ENCODE results near the gene ZDHHC1.

ZDHHC1 gene

DNA sequence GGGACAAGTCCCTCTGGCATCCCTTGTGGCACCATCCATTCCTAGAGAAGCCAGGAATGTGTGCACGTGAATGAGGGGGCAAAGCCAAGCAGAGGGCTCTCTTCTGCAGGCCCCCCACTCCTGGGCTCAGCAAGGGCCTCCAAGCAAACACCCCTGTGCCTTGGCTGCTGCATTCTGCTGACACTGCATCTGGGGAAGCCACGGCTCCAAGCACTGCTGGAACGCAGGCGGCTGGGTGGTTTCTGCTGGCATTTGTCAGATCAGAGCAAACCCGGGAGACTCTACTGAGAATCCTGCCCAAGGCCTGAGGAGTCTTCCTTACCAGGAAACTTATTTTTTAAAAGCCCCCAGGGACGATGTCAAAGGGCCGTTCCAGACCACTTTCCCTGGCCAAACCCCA is 41.3 kb upstream of the ZDHHC1 start:
- H3K4me3 ChIP-seq (ENCODE audit: low read depth in 1 of 2, low read length in 2 of 2) = no peak overlapping the region
- peak overlapping the region; percentile 14 for H3K9ac ChIP-seq (ENCODE audit: low read length)
- no peaks in the 10 kb centered on the region for H3K9me3 ChIP-seq (ENCODE audit: low read length)
- H3K27me3 ChIP-seq (ENCODE audit: control insufficient read depth in 1 of 2, insufficient read depth in 2 of 2, low read length in 2 of 2) = no peaks in the 10 kb centered on the region
- peaks cover 9% of the 10 kb centered on the region for H3K36me3 ChIP-seq (ENCODE audit: insufficient read depth, low read length)
- peaks cover 73% of the 10 kb centered on the region for H3K4me1 ChIP-seq (ENCODE audit: insufficient read depth, low read length)
- H3K27ac ChIP-seq (ENCODE audit: low read depth, low read length) = peak overlapping the region; percentile 45

GRCh38 chr16:67456391-67457081 is 40.3 kb upstream of the ZDHHC1 start:
- Histone ChIP-seq H3K36me3 (ENCODE audit: insufficient read depth, low read length) (peaks cover 12% of the 10 kb centered on the region), H3K9ac (ENCODE audit: low read length) (no peak overlapping the region), H3K27ac (ENCODE audit: low read depth, low read length) (peak overlapping the region; percentile 45), H3K9me3 (ENCODE audit: low read length) (no peaks in the 10 kb centered on the region), H3K27me3 (ENCODE audit: control insufficient read depth in 1 of 2, insufficient read depth in 2 of 2, low read length in 2 of 2) (no peaks in the 10 kb centered on the region), H3K4me1 (ENCODE audit: insufficient read depth, low read length) (peaks cover 67% of the 10 kb centered on the region), H3K4me3 (ENCODE audit: low read depth in 1 of 2, low read length in 2 of 2) (no peak overlapping the region)

DNA sequence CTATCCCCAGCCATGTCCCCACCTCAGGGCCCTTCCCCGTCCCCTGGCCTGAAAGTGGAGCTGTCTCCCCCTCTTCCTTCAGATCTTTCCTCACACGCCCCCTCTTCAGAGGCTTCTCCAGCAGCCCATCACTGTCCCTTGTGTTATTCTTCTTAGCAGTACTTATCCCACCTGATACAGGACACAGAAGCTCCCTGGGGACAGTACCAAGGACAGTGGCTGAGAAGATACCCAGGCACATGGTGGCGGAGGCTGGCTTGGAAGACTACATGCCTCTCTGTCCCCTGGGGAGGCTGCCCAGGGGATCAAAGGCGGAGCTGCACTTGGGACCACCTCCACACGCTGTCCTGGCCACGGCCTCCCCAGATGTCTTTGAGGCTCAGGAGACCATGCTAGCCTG is 38.6 kb upstream of the ZDHHC1 start:
- peaks cover 18% of the 10 kb centered on the region for H3K36me3 ChIP-seq (ENCODE audit: insufficient read depth, low read length)

DNA sequence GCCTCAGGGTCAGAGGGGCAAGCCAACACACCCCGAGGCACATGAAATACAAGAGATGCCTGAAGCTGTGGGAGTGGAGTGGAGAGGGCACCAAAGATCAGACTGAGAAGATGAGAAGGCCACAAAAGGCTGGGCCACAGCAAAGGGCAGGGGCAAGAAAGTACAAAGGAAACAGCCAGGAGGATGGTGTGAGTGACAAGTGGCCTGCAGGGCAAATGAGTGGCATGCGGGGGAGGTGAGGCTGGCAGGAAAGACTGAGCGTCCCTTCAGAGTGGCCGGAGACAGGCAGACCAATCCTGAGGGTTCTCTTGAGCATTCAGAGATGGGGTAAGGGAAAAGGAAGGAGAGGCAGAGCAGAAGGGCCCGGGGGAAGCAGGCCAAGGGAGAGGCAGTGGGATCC is 37.8 kb upstream of the ZDHHC1 start:
- H3K9me3 ChIP-seq (ENCODE audit: low read length) = no peaks in the 10 kb centered on the region
- no peak overlapping the region for H3K4me3 ChIP-seq (ENCODE audit: low read depth in 1 of 2, low read length in 2 of 2)
- H3K4me1 ChIP-seq (ENCODE audit: insufficient read depth, low read length) = peaks cover 58% of the 10 kb centered on the region
- H3K27me3 ChIP-seq (ENCODE audit: control insufficient read depth in 1 of 2, insufficient read depth in 2 of 2, low read length in 2 of 2) = no peaks in the 10 kb centered on the region
- H3K36me3 ChIP-seq (ENCODE audit: insufficient read depth, low read length) = peaks cover 23% of the 10 kb centered on the region
- H3K9ac ChIP-seq (ENCODE audit: low read length) = no peak overlapping the region
- no peak overlapping the region for H3K27ac ChIP-seq (ENCODE audit: low read depth, low read length)

More for the DNA sequence above, 38.6 kb upstream of the ZDHHC1 start:
- Histone ChIP-seq H3K4me1 (ENCODE audit: insufficient read depth, low read length) (peaks cover 59% of the 10 kb centered on the region), H3K27me3 (ENCODE audit: control insufficient read depth in 1 of 2, insufficient read depth in 2 of 2, low read length in 2 of 2) (no peaks in the 10 kb centered on the region), H3K4me3 (ENCODE audit: low read depth in 1 of 2, low read length in 2 of 2) (no peak overlapping the region), H3K9ac (ENCODE audit: low read length) (no peak overlapping the region), H3K27ac (ENCODE audit: low read depth, low read length) (no peak overlapping the region), H3K9me3 (ENCODE audit: low read length) (no peaks in the 10 kb centered on the region)

GRCh38 chr16:67451704-67452435 is 35.6 kb upstream of the ZDHHC1 start:
- Histone ChIP-seq H3K9me3 (ENCODE audit: low read length) (no peaks in the 10 kb centered on the region), H3K4me1 (ENCODE audit: insufficient read depth, low read length) (peaks cover 52% of the 10 kb centered on the region), H3K36me3 (ENCODE audit: insufficient read depth, low read length) (peaks cover 30% of the 10 kb centered on the region), H3K9ac (ENCODE audit: low read length) (no peak overlapping the region), H3K4me3 (ENCODE audit: low read depth in 1 of 2, low read length in 2 of 2) (no peak overlapping the region), H3K27me3 (ENCODE audit: control insufficient read depth in 1 of 2, insufficient read depth in 2 of 2, low read length in 2 of 2) (no peaks in the 10 kb centered on the region), H3K27ac (ENCODE audit: low read depth, low read length) (no peak overlapping the region)

DNA sequence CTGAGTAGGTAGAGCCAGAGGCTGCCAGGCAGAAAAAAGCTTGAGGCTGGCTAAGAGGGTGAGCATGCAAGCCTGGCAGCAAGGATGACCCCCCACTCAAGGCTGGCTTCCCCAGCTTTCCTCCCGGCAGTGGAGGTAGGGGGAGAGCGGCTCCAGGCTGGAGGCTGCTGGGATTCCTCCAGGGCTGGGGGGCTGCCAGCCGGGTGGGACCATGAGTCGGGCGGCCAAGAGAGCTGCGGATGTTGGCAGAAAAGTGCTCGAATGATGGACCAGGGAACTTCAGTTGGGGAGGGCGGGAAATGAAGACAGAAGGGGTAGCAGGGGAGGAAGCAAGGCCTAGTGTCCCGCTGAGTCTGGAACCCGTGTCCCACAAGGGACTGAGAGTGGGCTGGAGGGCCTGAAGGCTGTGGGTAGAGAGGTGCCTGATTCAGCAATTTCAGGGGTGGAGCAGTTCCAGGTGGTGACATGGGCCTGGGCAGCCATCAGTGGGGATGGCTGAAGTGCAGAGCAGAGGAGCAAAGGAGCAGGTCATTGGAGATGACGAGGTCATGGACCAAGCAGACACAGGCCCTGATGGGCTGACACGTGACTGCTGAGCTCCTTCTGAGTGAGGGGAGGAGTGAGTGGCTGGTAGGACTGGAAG is 34.9 kb upstream of the ZDHHC1 start:
- H3K4me3 ChIP-seq (ENCODE audit: low read depth in 1 of 2, low read length in 2 of 2) = no peak overlapping the region
- H3K4me1 ChIP-seq (ENCODE audit: insufficient read depth, low read length) = peaks cover 52% of the 10 kb centered on the region
- no peak overlapping the region for H3K9ac ChIP-seq (ENCODE audit: low read length)
- no peaks in the 10 kb centered on the region for H3K27me3 ChIP-seq (ENCODE audit: control insufficient read depth in 1 of 2, insufficient read depth in 2 of 2, low read length in 2 of 2)
- no peak overlapping the region for H3K27ac ChIP-seq (ENCODE audit: low read depth, low read length)
- H3K9me3 ChIP-seq (ENCODE audit: low read length) = no peaks in the 10 kb centered on the region
- H3K36me3 ChIP-seq (ENCODE audit: insufficient read depth, low read length) = peaks cover 30% of the 10 kb centered on the region

DNA sequence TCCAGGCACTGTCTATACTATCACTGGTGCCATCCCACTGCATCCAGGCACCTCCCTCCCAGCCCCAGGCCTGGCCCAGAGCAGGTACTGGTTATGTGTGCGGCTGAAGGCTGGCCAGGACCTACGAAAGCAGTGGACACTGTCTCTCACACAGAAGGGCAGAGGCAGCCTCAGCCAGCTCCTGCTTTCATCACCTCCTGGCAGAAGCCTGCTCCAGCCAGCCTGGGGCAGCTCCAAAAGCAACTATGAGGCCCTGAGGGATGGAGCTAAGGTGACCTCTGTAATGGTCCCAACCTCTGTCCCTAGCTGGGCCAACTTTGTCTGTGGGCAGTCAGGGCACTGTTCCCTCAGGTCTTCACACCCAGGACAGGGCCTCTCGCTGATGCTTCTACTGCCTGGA is 33.5 kb upstream of the ZDHHC1 start:
- H3K4me3 ChIP-seq (ENCODE audit: low read depth in 1 of 2, low read length in 2 of 2) = no peak overlapping the region
- H3K4me1 ChIP-seq (ENCODE audit: insufficient read depth, low read length) = peaks cover 58% of the 10 kb centered on the region
- no peak overlapping the region for H3K9ac ChIP-seq (ENCODE audit: low read length)
- H3K9me3 ChIP-seq (ENCODE audit: low read length) = no peaks in the 10 kb centered on the region
- H3K27me3 ChIP-seq (ENCODE audit: control insufficient read depth in 1 of 2, insufficient read depth in 2 of 2, low read length in 2 of 2) = no peaks in the 10 kb centered on the region
- peaks cover 36% of the 10 kb centered on the region for H3K36me3 ChIP-seq (ENCODE audit: insufficient read depth, low read length)
- no peak overlapping the region for H3K27ac ChIP-seq (ENCODE audit: low read depth, low read length)

GRCh38 chr16:67449336-67449735 is 33.1 kb upstream of the ZDHHC1 start:
- H3K36me3 ChIP-seq (ENCODE audit: insufficient read depth, low read length) = peaks cover 40% of the 10 kb centered on the region

DNA sequence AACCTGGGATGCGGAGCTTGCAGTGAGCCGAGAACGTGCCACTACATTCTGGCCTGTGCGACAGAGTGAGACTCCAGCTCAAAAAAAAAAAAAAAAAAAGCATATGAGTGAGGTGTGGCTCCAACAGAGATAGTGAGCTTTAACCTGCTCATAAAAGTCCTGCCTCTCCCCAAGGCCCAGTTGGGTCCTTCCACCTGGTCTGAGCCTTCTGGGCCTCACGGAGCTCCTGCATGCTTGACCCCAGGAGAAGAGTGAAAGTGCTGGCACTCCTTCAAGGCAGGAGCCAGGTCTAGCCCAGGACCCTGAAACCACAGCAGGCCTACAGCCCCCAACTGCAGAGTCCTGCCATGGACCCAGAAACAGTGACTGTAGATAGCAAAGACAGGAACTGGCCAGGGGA is 32.3 kb upstream of the ZDHHC1 start:
- H3K9me3 ChIP-seq (ENCODE audit: low read length) = no peaks in the 10 kb centered on the region
- no peak overlapping the region for H3K9ac ChIP-seq (ENCODE audit: low read length)
- H3K4me3 ChIP-seq (ENCODE audit: low read depth in 1 of 2, low read length in 2 of 2) = no peak overlapping the region
- peaks cover 43% of the 10 kb centered on the region for H3K36me3 ChIP-seq (ENCODE audit: insufficient read depth, low read length)
- H3K27ac ChIP-seq (ENCODE audit: low read depth, low read length) = no peak overlapping the region
- no peaks in the 10 kb centered on the region for H3K27me3 ChIP-seq (ENCODE audit: control insufficient read depth in 1 of 2, insufficient read depth in 2 of 2, low read length in 2 of 2)
- peaks cover 69% of the 10 kb centered on the region for H3K4me1 ChIP-seq (ENCODE audit: insufficient read depth, low read length)

More at GRCh38 chr16:67449336-67449735, 33.1 kb upstream of the ZDHHC1 start:
- peaks cover 62% of the 10 kb centered on the region for H3K4me1 ChIP-seq (ENCODE audit: insufficient read depth, low read length)
- no peaks in the 10 kb centered on the region for H3K27me3 ChIP-seq (ENCODE audit: control insufficient read depth in 1 of 2, insufficient read depth in 2 of 2, low read length in 2 of 2)
- H3K9me3 ChIP-seq (ENCODE audit: low read length) = no peaks in the 10 kb centered on the region
- H3K27ac ChIP-seq (ENCODE audit: low read depth, low read length) = no peak overlapping the region
- no peak overlapping the region for H3K9ac ChIP-seq (ENCODE audit: low read length)
- H3K4me3 ChIP-seq (ENCODE audit: low read depth in 1 of 2, low read length in 2 of 2) = no peak overlapping the region

- H3K9me3 ChIP-seq (ENCODE audit: low read length) = no peaks in the 10 kb centered on the region
- H3K27ac ChIP-seq (ENCODE audit: low read depth, low read length) = peak overlapping the region; percentile 41
- H3K27me3 ChIP-seq (ENCODE audit: control insufficient read depth in 1 of 2, insufficient read depth in 2 of 2, low read length in 2 of 2) = no peaks in the 10 kb centered on the region
- peaks cover 34% of the 10 kb centered on the region for H3K36me3 ChIP-seq (ENCODE audit: insufficient read depth, low read length)
- peaks cover 79% of the 10 kb centered on the region for H3K4me1 ChIP-seq (ENCODE audit: insufficient read depth, low read length)
- H3K9ac ChIP-seq (ENCODE audit: low read length) = no peak overlapping the region
- H3K4me3 ChIP-seq (ENCODE audit: low read depth in 1 of 2, low read length in 2 of 2) = no peak overlapping the region
These were observed 31.3 kb upstream of the ZDHHC1 start for GRCh38 chr16:67447508-67448076.

GRCh38 chr16:67446968-67447507 is 30.8 kb upstream of the ZDHHC1 start:
- Histone ChIP-seq H3K9me3 (ENCODE audit: low read length) (no peaks in the 10 kb centered on the region), H3K27me3 (ENCODE audit: control insufficient read depth in 1 of 2, insufficient read depth in 2 of 2, low read length in 2 of 2) (no peaks in the 10 kb centered on the region), H3K4me3 (ENCODE audit: low read depth in 1 of 2, low read length in 2 of 2) (peak overlapping the region in 1 of 2 donors; percentile 15), H3K9ac (ENCODE audit: low read length) (no peak overlapping the region), H3K27ac (ENCODE audit: low read depth, low read length) (peak overlapping the region; percentile 41), H3K4me1 (ENCODE audit: insufficient read depth, low read length) (peaks cover 83% of the 10 kb centered on the region), H3K36me3 (ENCODE audit: insufficient read depth, low read length) (peaks cover 31% of the 10 kb centered on the region)

Measured in muscle layer of colon (tissue), 2 donors.